ENCODE results near the gene ETS1.

ETS1 gene

DNA sequence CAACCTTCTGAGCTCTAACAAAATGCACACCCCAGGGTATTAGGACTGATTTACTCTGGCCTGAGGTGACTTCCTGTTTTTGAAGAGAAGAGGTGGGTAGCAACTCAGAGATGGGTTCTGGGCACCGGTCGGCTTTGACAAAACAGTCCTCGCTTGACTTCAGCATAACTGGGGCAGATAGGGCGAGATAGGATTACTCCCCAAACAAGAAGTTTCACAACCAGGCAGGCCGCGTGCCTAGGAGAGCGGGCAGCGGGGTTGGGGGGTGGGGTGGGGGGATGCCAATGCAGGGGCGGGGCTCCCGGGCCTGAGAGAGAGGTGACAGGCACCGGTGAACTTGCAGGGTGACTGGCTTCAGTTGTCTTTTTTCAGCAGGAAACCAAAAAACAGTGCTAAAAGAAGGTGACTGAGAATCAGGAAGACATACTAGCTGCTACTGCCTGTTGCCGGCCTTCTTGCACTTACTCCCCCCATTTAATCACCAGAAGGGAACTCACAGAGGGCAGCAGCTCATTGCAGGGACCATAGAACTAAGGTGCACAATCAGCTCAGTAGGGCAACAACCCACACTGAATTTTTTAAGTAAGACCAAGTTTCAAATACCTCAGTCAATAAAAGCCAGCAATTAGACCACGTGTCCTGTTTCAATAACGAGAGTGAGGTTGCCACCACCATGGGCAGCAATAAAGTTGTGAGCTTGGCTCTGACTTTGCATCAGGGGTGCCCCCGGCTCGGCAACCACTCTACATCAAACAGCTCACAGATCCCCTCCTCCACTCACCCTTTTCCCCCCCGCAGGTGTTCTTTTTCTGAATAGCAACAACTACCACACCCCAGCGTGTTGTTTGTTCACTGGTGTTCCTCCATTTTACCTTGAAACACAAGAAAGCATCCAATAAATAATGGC, 37.2 kb upstream of the ETS1 start:
- FAIRE-seq = no peak
- TF ChIP-seq POLR2A (IDR thresholded peaks at IDR 0.05; ENCODE audit: low read depth, low read length) = no peak
- DNase-seq (ENCODE audit: insufficient read length, low spot score) = no peak

DNA sequence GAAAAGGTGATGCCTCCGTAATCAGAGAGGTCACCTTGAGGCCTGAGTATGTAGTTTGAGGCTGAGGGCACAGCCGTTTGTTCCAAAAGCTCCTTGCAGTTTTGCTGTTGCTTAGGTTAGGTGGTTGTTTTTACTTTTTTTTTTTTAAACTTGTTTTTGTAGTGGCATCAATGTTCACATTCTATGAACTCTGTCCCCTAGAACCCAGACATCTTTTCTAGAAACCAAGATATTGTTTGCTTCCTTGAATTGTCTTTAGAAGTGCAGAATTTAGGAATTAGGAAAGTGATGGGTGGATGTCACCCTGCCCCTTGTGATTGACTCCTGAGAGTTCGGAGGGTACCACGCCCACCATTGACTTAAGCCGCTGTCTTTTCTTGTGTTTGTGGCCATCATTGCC, 35.7 kb upstream of the ETS1 start:
- DNase-seq (ENCODE audit: insufficient read length, low spot score) = no peak
- TF ChIP-seq POLR2A (IDR thresholded peaks at IDR 0.05; ENCODE audit: low read depth, low read length) = no peak
- FAIRE-seq = no peak

DNA sequence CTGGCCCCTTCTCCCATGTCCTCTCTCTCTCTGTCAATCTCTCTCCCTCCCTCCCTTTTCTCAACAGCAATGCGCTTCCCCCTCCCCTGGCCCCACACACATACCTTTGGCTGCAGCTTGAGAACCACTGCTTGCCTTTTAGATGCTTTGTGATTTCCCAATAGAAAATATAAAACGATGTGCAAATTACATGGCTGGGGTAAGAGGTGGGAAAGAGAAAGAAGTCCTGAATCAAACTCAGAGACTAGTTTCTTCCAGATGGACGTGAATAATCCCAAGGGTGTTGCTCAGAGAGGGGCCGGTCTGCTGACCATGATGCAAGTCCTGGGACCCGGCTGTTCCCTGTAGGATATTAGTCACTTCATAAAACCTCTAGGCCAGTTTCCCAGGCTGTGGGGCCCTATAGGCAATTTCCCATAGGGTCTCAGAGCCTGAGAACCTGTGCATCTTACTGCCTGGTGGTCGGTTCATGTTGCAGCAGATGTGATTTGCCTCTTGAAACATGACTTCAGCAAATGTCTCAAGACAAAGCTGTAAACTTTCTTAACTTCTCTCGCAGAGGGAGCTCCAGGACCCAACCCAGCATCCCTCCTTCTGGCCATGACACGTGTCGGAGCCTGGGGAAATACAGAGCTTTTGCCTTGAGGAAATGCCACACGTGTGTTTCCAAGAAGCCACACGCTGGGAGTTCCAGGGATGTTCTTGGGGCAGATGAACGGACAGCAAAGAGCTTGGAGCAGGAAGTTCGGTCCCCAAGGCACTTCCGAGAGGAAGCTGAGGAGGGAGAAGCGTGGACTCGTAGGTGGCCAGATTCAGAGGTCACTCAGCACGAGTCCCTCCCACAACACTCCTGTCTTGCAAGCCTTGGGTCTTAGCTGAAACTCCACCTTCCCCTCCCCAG, 34.5 kb upstream of the ETS1 start:
- TF ChIP-seq POLR2A (IDR thresholded peaks at IDR 0.05; ENCODE audit: low read depth, low read length) = no peak
- DNase-seq (ENCODE audit: insufficient read length, low spot score) (peak; percentile 54), FAIRE-seq (no peak)

DNA sequence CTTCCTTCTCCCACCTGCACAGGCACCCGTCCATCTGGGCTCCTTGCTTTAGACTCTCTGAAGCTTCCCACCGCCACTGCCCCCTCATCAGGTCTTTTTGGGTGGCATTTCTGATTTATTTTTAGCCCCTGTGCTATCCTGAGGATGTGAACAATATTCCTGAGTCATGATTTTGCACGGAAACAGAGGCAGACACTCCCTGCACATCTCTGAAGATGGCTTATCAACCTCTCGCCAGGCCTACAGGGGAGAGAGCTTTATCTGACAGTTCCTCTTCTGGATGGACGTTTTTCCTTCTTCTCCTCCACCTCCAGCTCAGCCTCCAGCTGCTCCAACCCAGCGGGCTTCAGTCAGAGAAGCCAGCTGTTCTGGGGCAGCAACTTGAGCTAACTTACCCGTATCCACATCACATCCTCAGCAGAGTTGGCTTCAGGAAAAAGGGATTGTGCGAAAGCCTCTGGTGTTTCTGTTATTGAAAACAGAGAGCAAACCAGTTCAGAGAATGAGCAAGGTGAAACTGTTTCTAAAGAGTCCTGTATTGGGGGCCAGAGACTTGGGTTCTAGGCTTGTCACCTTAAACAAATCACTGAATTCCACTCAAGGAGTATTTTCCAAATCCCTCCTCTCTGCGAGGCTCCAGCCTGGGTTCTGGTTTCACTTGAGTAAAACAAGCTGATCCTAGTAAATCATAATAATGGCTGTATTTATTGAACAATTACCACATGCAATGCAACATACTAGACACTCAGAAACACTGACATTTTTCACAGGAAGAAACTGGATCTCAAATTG, 33.1 kb upstream of the ETS1 start:
- TF ChIP-seq POLR2A (IDR thresholded peaks at IDR 0.05; ENCODE audit: low read depth, low read length) = no peak
- no peak for FAIRE-seq
- DNase-seq (ENCODE audit: insufficient read length, low spot score) = no peak

DNA sequence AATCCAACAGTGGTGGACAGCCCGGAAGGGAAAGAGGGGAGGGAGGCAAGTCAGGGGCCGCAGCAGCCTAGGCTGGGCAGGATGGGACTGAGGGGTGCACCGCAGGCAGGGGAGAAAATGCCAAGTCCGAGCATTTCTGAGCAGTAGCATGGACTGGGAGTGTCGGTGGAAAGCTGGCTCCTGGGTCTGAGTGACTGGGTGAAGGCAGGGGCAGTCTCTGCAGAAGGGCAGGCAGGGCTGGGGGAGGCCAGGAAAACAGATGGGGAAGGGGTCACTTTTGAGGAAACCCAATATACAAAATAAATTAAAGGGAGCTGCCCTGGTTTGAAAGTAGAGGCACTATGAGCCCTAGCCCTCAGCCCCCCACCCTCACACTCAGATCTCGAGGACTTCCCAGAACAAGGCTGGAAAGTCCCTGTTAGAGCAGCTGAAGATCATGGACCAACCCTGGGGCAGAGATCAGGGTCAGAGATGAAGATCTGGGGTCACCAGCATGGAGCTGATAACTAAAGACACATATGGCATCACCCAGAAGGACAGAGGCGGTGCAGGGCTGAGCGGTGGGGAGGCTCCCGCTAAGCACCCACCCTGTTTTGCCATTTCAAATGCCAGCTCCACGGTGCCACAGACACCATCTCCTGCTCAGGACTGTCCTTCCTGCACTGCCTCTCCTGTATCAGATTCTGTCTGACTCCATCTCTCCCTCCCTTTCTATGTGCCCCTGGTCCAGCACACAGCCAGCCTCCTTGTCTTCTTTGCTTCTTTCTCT, 32.4 kb upstream of the ETS1 start:
- no peak for TF ChIP-seq POLR2A (IDR thresholded peaks at IDR 0.05; ENCODE audit: low read depth, low read length)
- FAIRE-seq (no peak), DNase-seq (ENCODE audit: insufficient read length, low spot score) (no peak)

DNA sequence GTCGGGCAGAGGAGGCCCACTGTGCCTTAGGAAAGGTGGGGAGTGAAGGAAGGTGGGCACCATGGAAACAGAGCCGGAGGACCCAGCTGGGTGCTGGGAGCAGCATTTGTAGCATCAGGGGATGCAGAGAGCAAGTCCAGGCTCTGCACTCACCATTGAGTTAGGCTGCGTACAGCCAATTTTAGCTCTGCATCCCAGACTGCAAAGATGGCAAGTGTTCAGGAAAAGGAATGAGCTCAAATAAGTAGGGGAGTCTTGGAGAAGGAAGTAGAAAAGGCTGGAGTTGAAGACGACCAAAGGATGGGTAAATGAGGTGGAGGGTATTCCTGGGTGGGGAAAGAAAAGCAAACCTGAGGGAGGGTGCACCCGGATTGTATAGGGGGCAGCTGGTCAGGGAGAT, 31.6 kb upstream of the ETS1 start:
- DNase-seq (ENCODE audit: insufficient read length, low spot score) (no peak), FAIRE-seq (no peak)
- TF ChIP-seq POLR2A (IDR thresholded peaks at IDR 0.05; ENCODE audit: low read depth, low read length) = no peak

DNA sequence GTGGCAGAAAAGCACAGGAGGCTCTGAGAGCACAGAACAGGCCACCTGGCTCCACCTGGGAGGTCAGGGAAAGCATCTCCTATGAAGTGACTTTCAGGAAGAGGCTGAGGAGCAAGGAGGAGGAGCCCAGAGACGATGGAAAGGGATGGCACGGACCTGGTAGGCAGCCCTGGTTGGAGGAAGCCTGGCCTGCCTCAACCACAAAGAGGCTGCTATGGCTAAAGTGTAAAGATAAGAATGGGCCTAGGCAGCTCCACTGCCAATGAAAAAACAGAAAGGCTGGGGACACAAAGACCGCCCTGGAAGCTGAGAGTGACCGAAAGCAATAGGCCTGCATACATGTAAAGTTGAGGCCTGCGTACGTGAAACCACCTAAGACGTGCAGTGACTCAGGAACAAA, 31.2 kb upstream of the ETS1 start:
- no peak for DNase-seq (ENCODE audit: insufficient read length, low spot score)
- no peak for FAIRE-seq
- TF ChIP-seq POLR2A (IDR thresholded peaks at IDR 0.05; ENCODE audit: low read depth, low read length) = no peak

DNA sequence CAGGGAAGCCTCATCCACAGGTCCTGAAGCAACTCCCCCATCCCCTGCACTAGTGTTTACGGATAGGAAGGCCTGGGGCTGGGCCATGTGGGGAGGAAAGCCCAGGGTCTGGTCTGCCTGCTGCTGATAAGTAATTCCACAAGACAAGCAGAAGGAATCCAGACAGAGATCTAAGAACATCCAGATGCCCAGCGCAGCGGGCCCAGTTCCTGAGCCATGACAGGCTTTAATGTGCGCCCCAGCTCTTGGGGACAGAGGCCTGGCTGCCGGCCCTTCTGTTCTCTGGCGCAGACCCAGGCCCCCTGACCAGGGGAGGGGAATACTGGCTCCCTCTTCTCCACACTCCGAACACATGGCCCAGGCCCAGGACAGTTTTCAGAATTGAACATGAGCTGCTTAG, 28.8 kb upstream of the ETS1 start:
- no peak for TF ChIP-seq POLR2A (IDR thresholded peaks at IDR 0.05; ENCODE audit: low read depth, low read length)
- FAIRE-seq (no peak), DNase-seq (ENCODE audit: insufficient read length, low spot score) (no peak)

DNA sequence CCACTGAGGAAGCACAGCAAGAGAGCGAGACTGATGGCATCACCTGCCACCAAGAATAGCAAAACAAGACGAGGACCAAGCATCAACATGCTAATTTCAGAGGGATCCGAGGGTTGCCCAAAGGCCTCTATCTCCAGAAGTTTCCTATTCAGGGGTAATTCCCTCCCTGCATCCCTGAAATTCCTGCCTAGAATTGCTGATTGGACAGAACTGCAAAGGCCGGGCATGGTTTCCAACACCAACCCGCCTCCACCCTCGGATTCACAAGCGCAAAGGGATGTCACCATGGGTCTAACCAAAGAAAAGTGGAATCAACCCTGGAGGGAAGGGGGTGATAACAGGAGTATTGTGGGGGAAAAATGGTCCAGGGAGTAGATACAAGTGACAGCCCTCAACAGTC, 28.3 kb upstream of the ETS1 start:
- FAIRE-seq (no peak), DNase-seq (ENCODE audit: insufficient read length, low spot score) (no peak)
- no peak for TF ChIP-seq POLR2A (IDR thresholded peaks at IDR 0.05; ENCODE audit: low read depth, low read length)

DNA sequence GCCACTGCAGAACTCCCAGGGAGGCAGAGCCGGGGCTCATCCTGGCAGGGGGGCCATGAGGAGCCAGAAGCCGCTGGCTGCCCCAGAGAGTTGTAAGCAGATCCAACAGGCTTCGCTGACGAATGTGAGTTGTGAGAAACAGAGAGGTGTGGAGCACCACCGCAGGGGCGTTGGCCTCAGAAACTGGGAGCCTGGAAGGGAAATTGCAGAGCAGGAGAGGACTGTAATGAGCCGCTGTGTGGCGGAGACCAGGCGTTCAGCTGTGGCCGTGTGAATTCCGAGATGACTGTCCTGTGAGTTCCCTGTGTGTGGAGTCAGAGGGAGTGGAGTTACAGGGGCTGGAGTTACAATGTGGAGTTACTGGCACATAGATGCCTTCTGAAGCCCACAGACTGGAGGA, 27.7 kb upstream of the ETS1 start:
- no peak for FAIRE-seq
- TF ChIP-seq POLR2A (IDR thresholded peaks at IDR 0.05; ENCODE audit: low read depth, low read length) = no peak
- no peak for DNase-seq (ENCODE audit: insufficient read length, low spot score)

DNA sequence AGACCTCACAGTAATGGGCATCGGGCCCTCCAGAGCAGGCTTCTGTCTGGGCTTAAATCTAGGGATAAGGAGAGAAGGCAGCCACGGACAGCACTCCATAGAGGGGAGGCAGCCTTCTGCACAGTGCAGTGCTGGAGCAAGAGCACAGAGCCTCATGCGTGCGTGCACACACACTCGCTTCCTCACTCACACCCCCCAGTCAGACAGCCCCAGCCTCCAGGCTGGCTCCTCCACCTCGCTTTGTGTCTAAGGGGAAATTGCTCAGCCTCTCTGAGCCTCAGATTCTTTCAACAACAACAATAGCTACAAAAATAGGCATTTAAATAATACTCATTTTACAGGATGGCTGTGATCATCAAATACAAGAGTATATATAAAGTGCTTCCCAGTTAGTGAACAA, 26.7 kb upstream of the ETS1 start:
- DNase-seq (ENCODE audit: insufficient read length, low spot score) = no peak
- TF ChIP-seq POLR2A (IDR thresholded peaks at IDR 0.05; ENCODE audit: low read depth, low read length) = no peak
- no peak for FAIRE-seq

DNA sequence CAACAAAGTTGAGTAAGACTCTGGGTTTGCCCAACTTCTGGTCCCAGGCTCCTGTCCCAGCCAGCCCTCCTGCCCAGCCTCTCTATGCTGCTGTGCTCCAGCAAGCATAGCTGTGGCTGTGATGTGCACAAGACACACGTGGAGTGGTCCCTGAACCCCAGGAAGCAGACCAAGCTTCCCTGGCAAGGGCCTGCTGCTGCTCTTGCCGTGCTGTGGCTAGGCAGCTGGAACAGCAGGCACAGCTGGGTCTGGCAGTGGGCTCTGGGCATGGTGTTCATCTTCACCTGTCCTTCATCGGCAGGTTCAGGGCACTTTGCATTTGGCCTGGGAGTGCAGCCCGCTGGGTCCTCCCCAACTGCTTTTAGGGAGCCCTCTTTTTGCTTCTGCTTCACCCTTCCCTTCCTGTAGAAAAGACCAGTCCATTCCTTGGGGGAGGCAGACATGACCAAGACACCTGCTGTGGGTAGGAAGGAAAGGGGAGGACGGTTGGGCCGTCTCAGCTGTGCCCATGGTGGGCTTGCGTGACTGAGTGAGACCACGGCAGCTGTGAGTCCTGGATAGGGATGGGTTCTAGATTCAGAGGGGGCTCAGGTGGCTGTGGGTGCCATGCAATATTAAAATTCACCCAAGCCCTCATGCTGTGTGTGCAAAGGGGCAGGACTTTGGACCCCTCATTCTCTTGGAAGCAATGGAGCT, 26.1 kb upstream of the ETS1 start:
- FAIRE-seq (no peak), DNase-seq (ENCODE audit: insufficient read length, low spot score) (no peak)
- TF ChIP-seq POLR2A (IDR thresholded peaks at IDR 0.05; ENCODE audit: low read depth, low read length) = no peak

Measured in H54 (cell line).